ENCODE measurements around the gene MGLL.
A peak's percentile ranks its signal among the peaks of the same experiment; 100 is the strongest.

GRCh38 chr3:127822682-127823425, 539 bp upstream of the MGLL start:
- TF ChIP-seq CTCF (IDR thresholded peaks at IDR 0.05) (peak in 1 of 7 experiments; percentile 21), EP300 (IDR thresholded peaks at IDR 0.05) (no peak), POLR2A (IDR thresholded peaks at IDR 0.05) (no peak)
